SU-DHL-6 (cell line): ENCODE results near the gene KLF3.

ENCODE experiments used
- H2AFZ ChIP-seq: fragments of 200-600 bp; sonication (generic); 2 replicates; pipeline ENCODE4 v1.6.1; 2014; ENCODE audit warnings: low read depth, mild to moderate bottlenecking, moderate library complexity, mixed read lengths, antibody characterized with exemption, low read length; ENCODE audit not compliant: severe bottlenecking
- H3F3A ChIP-seq: fragments of 200-600 bp; shearing (Covaris generic); 2 replicates; pipeline ENCODE4 v1.6.0; 2016; ENCODE audit warnings: antibody characterized with exemption, mild to moderate bottlenecking; ENCODE audit not compliant: insufficient read depth
- H3K27ac ChIP-seq: fragments of 200-600 bp; sonication (generic); 2 replicates; pipeline ENCODE4 v1.5.1; 2016; ENCODE audit warnings: low read depth, mild to moderate bottlenecking, low read length, moderate library complexity, mixed read lengths
- H3K27me3 ChIP-seq: fragments of 200-600 bp; sonication (generic), shearing (Covaris generic); 2 replicates; pipeline ENCODE4 v1.6.0; 2014; ENCODE audit warnings: mild to moderate bottlenecking, low read length
- H3K36me3 ChIP-seq: fragments of 200-600 bp; sonication (generic); 2 replicates; pipeline ENCODE4 v1.6.1; 2014; ENCODE audit warnings: mild to moderate bottlenecking, low read length, mixed read lengths
- H3K4me2 ChIP-seq: fragments of 300-600, 200-600 bp; shearing (Covaris generic), sonication (generic); 2 replicates; pipeline ENCODE4 v1.6.0; 2014; ENCODE audit warnings: low read length, low read depth, mild to moderate bottlenecking; ENCODE audit not compliant: poor library complexity, severe bottlenecking
- H3K4me3 ChIP-seq: fragments of 200-600 bp; sonication (generic); 2 replicates; pipeline ENCODE4 v1.5.1; 2014; ENCODE audit warnings: antibody characterized with exemption, low read length, mild to moderate bottlenecking, mixed read lengths; ENCODE audit not compliant: insufficient read depth, poor library complexity, severe bottlenecking
- H3K79me2 ChIP-seq: fragments of 200-600 bp; sonication (generic); 2 replicates; pipeline ENCODE4 v1.6.1; 2014; ENCODE audit warnings: mild to moderate bottlenecking, low read length, moderate library complexity; ENCODE audit not compliant: insufficient read depth
- H3K9ac ChIP-seq: fragments of 200-600 bp; sonication (generic); 2 replicates; pipeline ENCODE4 v1.7.0; 2014; ENCODE audit warnings: mild to moderate bottlenecking, low read length
- H3K9me2 ChIP-seq: fragments of 200-600 bp; sonication (generic); replicated peaks from 2 replicates; pipeline ENCODE4 v1.6.1; 2014; ENCODE audit warnings: low read length; ENCODE audit not compliant: insufficient read depth
- H3K9me3 ChIP-seq: fragments of 200-600 bp; sonication (generic); 2 replicates; pipeline ENCODE4 v1.6.1; 2014; ENCODE audit warnings: low read length, mixed read lengths; ENCODE audit not compliant: insufficient read depth
- H4K20me1 ChIP-seq: fragments of 200-600 bp; sonication (generic); 2 replicates; pipeline ENCODE4 v1.6.1; 2014; ENCODE audit warnings: low read depth, mild to moderate bottlenecking, antibody characterized with exemption, low read length, moderate library complexity, mixed read lengths
- CTCF ChIP-seq: fragments of 200-600 bp; sonication (generic); IDR thresholded peaks from one replicate; pipeline ENCODE4 v1.5.1; 2017; ENCODE audit warnings: antibody characterized with exemption, mild to moderate bottlenecking, low read length, moderate library complexity; ENCODE audit not compliant: insufficient read depth, poor library complexity, severe bottlenecking
- EZH2phosphoT487 ChIP-seq: fragments of 200-600 bp; sonication (generic), shearing (Covaris generic); conservative IDR thresholded peaks from 2 replicates; pipeline ENCODE4 v1.6.1; 2018; ENCODE audit warnings: mild to moderate bottlenecking, antibody characterized with exemption, low read length, moderate library complexity, mixed read lengths

The KLF3 gene

GRCh38 chr4:38618505-38618904, 45.5 kb upstream of the KLF3 start:
- Histone ChIP-seq H3K4me3 (no peak overlapping the region), H3K79me2 (no peaks in the 10 kb centered on the region), H3K9me3 (no peaks in the 10 kb centered on the region), H3K27ac (no peak overlapping the region), H4K20me1 (no peaks in the 10 kb centered on the region), H3K27me3 (no peaks in the 10 kb centered on the region), H3F3A (no peaks in the 10 kb centered on the region), H3K36me3 (no peaks in the 10 kb centered on the region), H2AFZ (no peak overlapping the region), H3K9ac (no peak overlapping the region), H3K9me2 (no peaks in the 10 kb centered on the region), H3K4me2 (no peak overlapping the region)
- TF ChIP-seq EZH2phosphoT487 (no peak), CTCF (no peak)

- TF ChIP-seq CTCF (no peak), EZH2phosphoT487 (no peak)
- Histone ChIP-seq H3K9ac (no peak overlapping the region), H3K4me2 (no peak overlapping the region), H3K27ac (no peak overlapping the region), H3K4me3 (no peak overlapping the region), H3K79me2 (no peaks in the 10 kb centered on the region), H4K20me1 (no peaks in the 10 kb centered on the region), H3K9me3 (no peaks in the 10 kb centered on the region), H3K27me3 (no peaks in the 10 kb centered on the region), H3K36me3 (no peaks in the 10 kb centered on the region), H3K9me2 (no peaks in the 10 kb centered on the region), H2AFZ (no peak overlapping the region), H3F3A (no peaks in the 10 kb centered on the region)
Measured at GRCh38 chr4:38619316-38619715, 44.7 kb upstream of the KLF3 start.

- Histone ChIP-seq H3K9ac (no peak overlapping the region), H3K27me3 (no peaks in the 10 kb centered on the region), H3K9me3 (no peaks in the 10 kb centered on the region), H3K36me3 (no peaks in the 10 kb centered on the region), H3K4me2 (no peak overlapping the region), H3K27ac (no peak overlapping the region), H3K9me2 (no peaks in the 10 kb centered on the region), H2AFZ (no peak overlapping the region), H3F3A (no peaks in the 10 kb centered on the region), H3K4me3 (no peak overlapping the region), H4K20me1 (no peaks in the 10 kb centered on the region), H3K79me2 (no peaks in the 10 kb centered on the region)
- TF ChIP-seq CTCF (no peak), EZH2phosphoT487 (no peak)
Measured at GRCh38 chr4:38620065-38620464, 43.9 kb upstream of the KLF3 start.
